ENCODE measurements around the gene SAA1. TPM values are rescaled to one million over a fixed set of nuclear protein-coding genes. Genes with fewer than 3 reads are reported as not detected.
A peak's percentile ranks its signal among the peaks of the same experiment; 100 is the strongest.
"Not testable (repeated sequence)": the region's sequence is repeated elsewhere in the genome, so short reads cannot be mapped to it uniquely, and the experiment has no call there.

The SAA1 gene
- total RNA-seq, 1 donor from 2014 or later: not detected

- DNase-seq (ENCODE audit: low read depth in 2 of 2): no peak
These were observed 6.8 kb upstream of the SAA1 start for GRCh38 chr11:18259259-18259658.

GRCh38 chr11:18261721-18262120 lies 4.3 kb upstream of the SAA1 start:
- DNase-seq (ENCODE audit: low read depth in 2 of 2): no peak

GRCh38 chr11:18262681-18263350 lies 3.2 kb upstream of the SAA1 start:
- DNase-seq (ENCODE audit: low read depth in 2 of 2): not testable (repeated sequence)

- DNase-seq (ENCODE audit: low read depth in 2 of 2): no peak
These were observed 2.0 kb upstream of the SAA1 start for GRCh38 chr11:18264035-18264434.

- no peak for DNase-seq (ENCODE audit: low read depth in 2 of 2)
These were observed 1.1 kb upstream of the SAA1 start for GRCh38 chr11:18264677-18265555.

GRCh38 chr11:18267335-18268133 lies 1.5 kb downstream of the SAA1 start:
- not testable (repeated sequence) for DNase-seq (ENCODE audit: low read depth in 2 of 2)

GRCh38 chr11:18269252-18269651 lies 3.2 kb downstream of the SAA1 start:
- DNase-seq (ENCODE audit: low read depth in 2 of 2): not testable (repeated sequence)

GRCh38 chr11:18270102-18270501 lies 4.0 kb downstream of the SAA1 start:
- no peak for DNase-seq (ENCODE audit: low read depth in 2 of 2)

- no peak for DNase-seq (ENCODE audit: low read depth in 2 of 2)
These were observed 5.1 kb downstream of the SAA1 start for GRCh38 chr11:18271206-18271605.

GRCh38 chr11:18277565-18278271 lies 11.7 kb downstream of the SAA1 start:
- no peak for DNase-seq (ENCODE audit: low read depth in 2 of 2)

- peak in 1 of 2 donors; percentile 1 for DNase-seq (ENCODE audit: low read depth in 2 of 2)
These were observed 14.5 kb downstream of the SAA1 start for GRCh38 chr11:18280438-18281045.

- DNase-seq (ENCODE audit: low read depth in 2 of 2): no peak
These were observed 16.6 kb downstream of the SAA1 start for GRCh38 chr11:18282626-18283025.

- no peak for DNase-seq (ENCODE audit: low read depth in 2 of 2)
These were observed 19.8 kb downstream of the SAA1 start for GRCh38 chr11:18285841-18286240.

GRCh38 chr11:18288911-18289310 lies 22.8 kb downstream of the SAA1 start:
- DNase-seq (ENCODE audit: low read depth in 2 of 2): no peak

- no peak for DNase-seq (ENCODE audit: low read depth in 2 of 2)
These were observed 28.8 kb downstream of the SAA1 start for GRCh38 chr11:18294862-18295261.

GRCh38 chr11:18295316-18295715 lies 29.3 kb downstream of the SAA1 start:
- DNase-seq (ENCODE audit: low read depth in 2 of 2): no peak

- DNase-seq (ENCODE audit: low read depth in 2 of 2): no peak
These were observed 33.7 kb downstream of the SAA1 start for GRCh38 chr11:18299721-18300120.

- no peak for DNase-seq (ENCODE audit: low read depth in 2 of 2)
These were observed 38.7 kb downstream of the SAA1 start for GRCh38 chr11:18304745-18305144.

GRCh38 chr11:18307461-18308139 lies 41.5 kb downstream of the SAA1 start:
- no peak for DNase-seq (ENCODE audit: low read depth in 2 of 2)

GRCh38 chr11:18308242-18308641 lies 42.2 kb downstream of the SAA1 start:
- no peak for DNase-seq (ENCODE audit: low read depth in 2 of 2)

Measured in lung microvascular endothelial cell (primary cell).